Uterus (tissue), 2 donors: Measurements from ENCODE around the gene CBLN2.

Experiments used
- CTCF ChIP-seq, 4 experiments: fragments of 200-600 bp in 2 of 4; fragments of 450-650 bp in 2 of 4; sonication (generic) in 2 of 4; IDR thresholded peaks; one replicate each; pipeline ENCODE4 v1.5.1; 2016 to 2019; ENCODE audit warnings: antibody characterized with exemption in 4 of 4, mild to moderate bottlenecking in 2 of 4, moderate library complexity in 1 of 4
- POLR2A ChIP-seq, 2 donors: fragments of 450-650 bp; IDR thresholded peaks; one replicate each; pipeline ENCODE4 v1.6.1; 2016; ENCODE audit warnings: antibody characterized with exemption in 2 of 2, mild to moderate bottlenecking in 1 of 2, moderate library complexity in 1 of 2

- TF ChIP-seq CTCF (IDR thresholded peaks at IDR 0.05) (no peak), POLR2A (IDR thresholded peaks at IDR 0.05) (no peak)
Observed at GRCh38 chr18:72492497-72492896, 51.6 kb downstream of the CBLN2 start.
